HepG2 (cell line): ENCODE data around the gene ID3. TPM values are rescaled to one million over a fixed set of nuclear protein-coding genes. Genes with fewer than 3 reads are reported as not detected.
A peak's percentile ranks its signal among the peaks of the same experiment; 100 is the strongest.

Experiments used
- ATAC-seq: fragments of 200-7000 bp; cut with Tn5 transposase; 3 replicates; pipeline ENCODE4 v1.9.1; 2020; ENCODE audit warnings: mild to moderate bottlenecking, moderate library complexity
- BruUV-seq: library from RNA; stranded (reverse); fragments of 400-500 nt; replicated peaks from 2 replicates; lab custom pipeline; 2021; lab: Mats Ljungman, UMichigan
- CTCF ChIA-PET: fragments of 300-600 bp; formaldehyde crosslinking; extraction: SDS; loops from one replicate; lab custom pipeline; 2021; ENCODE audit warnings: low total read pairs, inconsistent platforms, low intra/inter-chr PET ratio; lab: Yijun Ruan, JAX
- POLR2A ChIA-PET: fragments of 350-600 bp; sonication (Branson Sonifier 250); formaldehyde crosslinking; loops from one replicate; lab custom pipeline; 2020; ENCODE audit warnings: antibody characterized with exemption, inconsistent platforms; lab: Yijun Ruan, JAX
- DNase-seq: peaks from one replicate; pipeline ENCODE4 v3.0.0-alpha.2; 2015; ENCODE audit warnings: low spot score
- FAIRE-seq: peaks from 3 replicates; lab custom pipeline; 2011; peaks lifted over from hg19 to GRCh38; lab: Jason Lieb, UNC
- H2AFZ ChIP-seq: one replicate; pipeline ENCODE4 v1.6.1; 2011; ENCODE audit warnings: low read length, inconsistent platforms
- H3K27ac ChIP-seq: fragments of 300-600 bp; 3 replicates; pipeline ENCODE4 v1.8.0; 2011; ENCODE audit warnings: mixed run types, mild to moderate bottlenecking, mixed read lengths, low read length, inconsistent platforms; ENCODE audit not compliant: insufficient read depth; ENCODE audit errors: extremely low read length
- H3K27me3 ChIP-seq, 2 experiments: fragments of 200-600 bp in 1 of 2; 2 replicates in 1 of 2; 3 replicates in 1 of 2; pipeline versions ENCODE4 v1.6.0 to v1.8.0; 2011; ENCODE audit warnings: low read length in 2 of 2, mild to moderate bottlenecking in 2 of 2, moderate library complexity in 2 of 2, inconsistent platforms in 1 of 2; ENCODE audit not compliant: insufficient read depth in 2 of 2, control insufficient read depth in 1 of 2
- H3K36me3 ChIP-seq, 2 experiments: fragments of 200-600 bp in 1 of 2; replicated peaks in 1 of 2; 2 replicates in 1 of 2; 3 replicates in 1 of 2; pipeline versions ENCODE4 v1.5.1 to v1.8.0; 2011; ENCODE audit warnings: low read length in 2 of 2, inconsistent platforms in 1 of 2; ENCODE audit not compliant: insufficient read depth in 2 of 2, control insufficient read depth in 1 of 2
- H3K4me1 ChIP-seq: 2 replicates; pipeline ENCODE4 v1.5.1; 2012; ENCODE audit warnings: low read length, inconsistent platforms; ENCODE audit not compliant: insufficient read depth
- H3K4me2 ChIP-seq: 2 replicates; pipeline ENCODE4 v1.6.0; 2011; ENCODE audit warnings: low read depth, low read length, inconsistent platforms
- H3K4me3 ChIP-seq, 3 experiments: fragments of 200-600 bp in 1 of 3; sonication (generic), shearing (Covaris generic) in 1 of 3; replicated peaks in 1 of 3; 2 replicates each; pipeline ENCODE4 v1.5.1; 2011 to 2016; ENCODE audit warnings: low read length in 3 of 3, inconsistent platforms in 2 of 3, low read depth in 2 of 3, mild to moderate bottlenecking in 2 of 3, control low read depth in 1 of 3, mixed read lengths in 1 of 3; ENCODE audit not compliant: insufficient read depth in 1 of 3
- H3K79me2 ChIP-seq: one replicate; pipeline ENCODE4 v1.6.1; 2011; ENCODE audit warnings: low read length, inconsistent platforms; ENCODE audit not compliant: insufficient read depth
- H3K9ac ChIP-seq: 2 replicates; pipeline ENCODE4 v1.6.0; 2011; ENCODE audit warnings: mild to moderate bottlenecking, low read depth, low read length, inconsistent platforms; ENCODE audit not compliant: insufficient read depth
- H3K9me3 ChIP-seq: 2 replicates; pipeline ENCODE4 v1.5.1; 2012; ENCODE audit warnings: mild to moderate bottlenecking, low read length
- H4K20me1 ChIP-seq: 2 replicates; pipeline ENCODE4 v1.6.0; 2011; ENCODE audit warnings: inconsistent platforms, mild to moderate bottlenecking, low read length, moderate library complexity; ENCODE audit not compliant: insufficient read depth
- CCAR2 ChIP-seq: fragments of 200-400 bp; formaldehyde crosslinking; optimal IDR thresholded peaks from 2 replicates; pipeline ENCODE3; 2018; ENCODE audit warnings: low read depth, mild to moderate bottlenecking, low read length, moderate library complexity
- CEBPG ChIP-seq: IDR thresholded peaks from 2 replicates; pipeline ENCODE4 v1.6.1; 2016
- CREB1 ChIP-seq, 2 experiments: fragments of 450-650 bp in 1 of 2; IDR thresholded peaks; 2 replicates each; pipeline ENCODE4 v1.6.1; 2016 to 2017; ENCODE audit warnings: control low read depth in 1 of 2, mild to moderate bottlenecking in 1 of 2, missing compliant biosample characterization in 1 of 2, missing genetic modification characterization in 1 of 2
- HNRNPK ChIP-seq: fragments of 200-400 bp; formaldehyde crosslinking; IDR thresholded peaks from 2 replicates; pipeline ENCODE4 v1.6.1; 2018; ENCODE audit warnings: low read length, low read depth, moderate library complexity, mild to moderate bottlenecking; ENCODE audit not compliant: poor library complexity, severe bottlenecking
- NFYB ChIP-seq: sonication (generic); formaldehyde crosslinking; IDR thresholded peaks from 2 replicates; pipeline ENCODE4 v1.4.0; 2020; ENCODE audit warnings: missing genetic modification reagents
- PAX8 ChIP-seq: sonication (generic); formaldehyde crosslinking; IDR thresholded peaks from 2 replicates; pipeline ENCODE4 v1.8.0; 2022; ENCODE audit warnings: mild to moderate bottlenecking, missing genetic modification reagents, borderline replicate concordance
- ZNF138 ChIP-seq: sonication (generic); formaldehyde crosslinking; IDR thresholded peaks from 2 replicates; pipeline ENCODE4 v1.5.0; 2020; ENCODE audit warnings: mild to moderate bottlenecking, low read depth, missing genetic modification reagents
- ZNF382 ChIP-seq: sonication (generic); formaldehyde crosslinking; IDR thresholded peaks from 2 replicates; pipeline ENCODE4 v1.5.0; 2020; ENCODE audit warnings: missing genetic modification reagents, mild to moderate bottlenecking, borderline replicate concordance
- ZNF816 ChIP-seq: sonication (generic); formaldehyde crosslinking; IDR thresholded peaks from 2 replicates; pipeline ENCODE4 v1.8.0; 2022; ENCODE audit warnings: missing genetic modification reagents, mild to moderate bottlenecking, borderline replicate concordance
- ZXDC ChIP-seq: sonication (generic); formaldehyde crosslinking; IDR thresholded peaks from 2 replicates; pipeline ENCODE4 v1.5.0; 2020; ENCODE audit warnings: mild to moderate bottlenecking, missing genetic modification reagents
- WGBS: methylation state at CpG from one replicate; pipeline ENCODE4 v1.1.6; 2017; ENCODE audit warnings: low lambda C conversion rate; 5-methylcytosine and 5-hydroxymethylcytosine counted together
- in situ Hi-C: cut with HindIII; loops from 2 replicates; pipeline ENCODE4 v1.10.0; 2017; ENCODE audit warnings: low pct_unique_long_range_greater_than_20kb; ENCODE audit not compliant: extremely low pct_ligation_motif_present
- intact Hi-C: fragments of 100-400 bp; cut with micrococcal nuclease; formaldehyde crosslinking; loops from one replicate; pipeline ENCODE4 v1.10.0; 2022; ENCODE audit not compliant: unreplicated experiment
- polyA plus RNA-seq, 8 experiments: library from polyadenylated mRNA; depleted of rRNA in 3 of 8; stranded (reverse) in 7 of 8; unstranded in 1 of 8; fragments of >200 nt; fragmentation: Illumina TruSeq in 4 of 8; extraction: Trizol in 4 of 8; gene quantifications; 2 replicates each; pipeline versions ENCODE4 v1.2.1 to v1.2.3, GENCODE V29; 2011 to 2016; ENCODE audit warnings: low read depth in 4 of 8, missing spikeins in 1 of 8, mixed read lengths in 1 of 8; ENCODE audit not compliant: insufficient read depth in 1 of 8
- total RNA-seq, 5 experiments: library from RNA; depleted of rRNA; stranded (reverse); fragments of >200 nt; fragmentation: Illumina TruSeq; extraction: Trizol; gene quantifications; 2 replicates each; pipeline ENCODE4 v1.2.3, GENCODE V29; 2016; ENCODE audit warnings: low read depth in 1 of 5

Gene ID3
- total and polyA plus RNA-seq, 2 of the 13 experiments (the other 11 are each of a cell fraction or from before 2014, with no cell fraction given), result 64.8 to 115 TPM

GRCh38 chr1:23522244-23522982 is 36.9 kb downstream of the ID3 start (continued):
- TF ChIP-seq HNRNPK (no peak), PAX8 (no peak)

- Histone ChIP-seq H3K27ac (no peak overlapping the region), H2AFZ (no peak overlapping the region), H3K4me2 (no peak overlapping the region), H3K36me3 (peaks cover 1 to 36% of the 10 kb centered on the region in 2 experiments; a peak in 4 of 5 replicates)
- DNase-seq (no peak), FAIRE-seq (no peak)
- intact Hi-C loops, result no loop called here
- in situ Hi-C loops, result no loop called here
- TF ChIP-seq CEBPG (CRISPR knock-in tag) (no peak), CREB1 (IDR thresholded peaks at IDR 0.05) (peak; percentile 45; the same call in 1 of the 2 replicates), CREB1 (CRISPR knock-in tag; IDR thresholded peaks at IDR 0.05) (no peak), NFYB (peak; percentile 17; the same call in 1 of the 2 replicates)
- TF ChIP-seq, all 625 proteins: peak for 2
- no peaks in the 10 kb centered on the region for H4K20me1 ChIP-seq
- no TSS peak for BruUV-seq
- 99% methylated on average over 16 of the region's 16 CpGs for WGBS
- CTCF ChIA-PET, result no interaction called here
- H3K4me3 ChIP-seq, result no peak overlapping the region
- H3K9ac ChIP-seq, result no peak overlapping the region
- H3K27me3 ChIP-seq, result no peaks in the 10 kb centered on the region
- H3K9me3 ChIP-seq, result no peaks in the 10 kb centered on the region
- no peaks in the 10 kb centered on the region for H3K4me1 ChIP-seq
- POLR2A ChIA-PET, result no interaction called here
- peak; percentile 38; the same call in 1 of the 3 replicates for ATAC-seq
- H3K79me2 ChIP-seq, result no peaks in the 10 kb centered on the region
Observed at GRCh38 chr1:23521588-23521987, 37.7 kb downstream of the ID3 start.

- in situ Hi-C loops, result no loop called here
- no peak for TF ChIP-seq ZNF138 (CRISPR knock-in tag)
- TF ChIP-seq ZNF816, result no peak
- no peak for TF ChIP-seq ZXDC
- no peak for TF ChIP-seq CCAR2
- no peak for TF ChIP-seq ZNF382
Observed at GRCh38 chr1:23517581-23517980, 41.7 kb downstream of the ID3 start.

More at GRCh38 chr1:23517581-23517980, 41.7 kb downstream of the ID3 start:
- Histone ChIP-seq H3K27ac (no peak overlapping the region), H3K4me2 (no peak overlapping the region), H3K9me3 (no peaks in the 10 kb centered on the region), H3K4me1 (no peaks in the 10 kb centered on the region), H3K36me3 (peaks cover 6 to 59% of the 10 kb centered on the region in 2 experiments; a peak in 4 of 5 replicates), H2AFZ (no peak overlapping the region), H3K79me2 (no peaks in the 10 kb centered on the region), H3K4me3 (no peak overlapping the region), H3K9ac (no peak overlapping the region), H3K27me3 (no peaks in the 10 kb centered on the region), H4K20me1 (no peaks in the 10 kb centered on the region)
- ATAC-seq (no peak), FAIRE-seq (no peak), DNase-seq (no peak)
- ChIA-PET CTCF (no interaction called here), POLR2A (no interaction called here)
- intact Hi-C loops, result no loop called here
- BruUV-seq, result no TSS peak
- WGBS, result 88% methylated on average over 9 of the region's 9 CpGs
